CD4-positive, alpha-beta T cell treated with Interleukin-4 for 4 hours (primary cell): Measurements from ENCODE around the gene HNF1B.

Experiments used
- DNase-seq: peaks from one replicate; pipeline ENCODE4 v3.0.0-alpha.2; 2020

The HNF1B gene

GRCh38 chr17:37759014-37759637 lies 14.3 kb upstream of the HNF1B start:
- DNase-seq, result no peak

- no peak for DNase-seq
These were observed 11.2 kb upstream of the HNF1B start for GRCh38 chr17:37756051-37756450.

GRCh38 chr17:37755455-37755854 lies 10.6 kb upstream of the HNF1B start:
- DNase-seq, result no peak

GRCh38 chr17:37754363-37754762 lies 9.5 kb upstream of the HNF1B start:
- DNase-seq, result no peak

GRCh38 chr17:37752482-37752881 lies 7.6 kb upstream of the HNF1B start:
- no peak for DNase-seq

GRCh38 chr17:37750768-37751475 lies 6.1 kb upstream of the HNF1B start:
- no peak for DNase-seq

GRCh38 chr17:37750292-37750691 lies 5.4 kb upstream of the HNF1B start:
- no peak for DNase-seq

GRCh38 chr17:37747222-37747621 lies 2.4 kb upstream of the HNF1B start:
- no peak for DNase-seq

- DNase-seq, result no peak
These were observed 1.8 kb upstream of the HNF1B start for GRCh38 chr17:37746617-37747016.

- DNase-seq, result no peak
These were observed 1.1 kb upstream of the HNF1B start for GRCh38 chr17:37745801-37746426.

- DNase-seq, result no peak
These were observed 279 bp downstream of the HNF1B start for GRCh38 chr17:37744633-37744927.

GRCh38 chr17:37743875-37744632 lies 805 bp downstream of the HNF1B start:
- DNase-seq, result no peak

GRCh38 chr17:37743612-37743874 lies 1.3 kb downstream of the HNF1B start:
- DNase-seq, result no peak

- no peak for DNase-seq
These were observed 1.9 kb downstream of the HNF1B start for GRCh38 chr17:37742762-37743611.

GRCh38 chr17:37742116-37742761 lies 2.6 kb downstream of the HNF1B start:
- DNase-seq, result no peak

- no peak for DNase-seq
These were observed 3.3 kb downstream of the HNF1B start for GRCh38 chr17:37741341-37742115.

GRCh38 chr17:37740915-37741314 lies 3.9 kb downstream of the HNF1B start:
- DNase-seq, result no peak

GRCh38 chr17:37737971-37738370 lies 6.9 kb downstream of the HNF1B start:
- no peak for DNase-seq

- DNase-seq, result no peak
These were observed 7.8 kb downstream of the HNF1B start for GRCh38 chr17:37737081-37737480.

- no peak for DNase-seq
These were observed 8.4 kb downstream of the HNF1B start for GRCh38 chr17:37736428-37736827.

GRCh38 chr17:37735165-37735564 lies 9.7 kb downstream of the HNF1B start:
- DNase-seq, result no peak

GRCh38 chr17:37732316-37732715 lies 12.5 kb downstream of the HNF1B start:
- no peak for DNase-seq
